ENCODE data around the gene ASB13. TPM values are rescaled to one million over a fixed set of nuclear protein-coding genes. Genes with fewer than 3 reads are reported as not detected.

ASB13 gene
- total and polyA plus RNA-seq, 10 of the 15 experiments (the other 5 are each of a cell fraction or from before 2014, with no cell fraction given), result 0.02 to 0.59 (median 0.10) TPM; not detected in 2

DNA sequence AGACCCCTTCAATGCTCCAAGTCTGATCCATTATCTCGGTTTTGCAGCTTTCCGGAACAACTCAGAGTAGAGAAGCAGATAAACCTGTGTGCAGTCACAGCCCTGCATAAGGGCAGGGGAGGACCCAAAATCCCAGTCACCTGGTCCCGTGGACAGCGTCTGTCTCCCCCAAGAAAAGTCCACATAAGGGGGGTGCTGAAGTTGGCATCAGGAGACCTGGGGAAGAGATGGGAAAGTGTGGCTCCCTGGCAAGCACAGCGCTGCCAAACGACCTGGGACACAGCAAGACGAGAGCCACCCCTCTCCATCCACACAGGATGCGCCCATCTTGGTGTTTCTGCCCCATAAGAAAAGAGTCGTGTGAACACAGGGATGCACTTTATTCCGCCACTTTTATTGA lies 27.9 kb downstream of the ASB13 start:
- no TSS peak for BruUV-seq (replicated peaks)
- Histone ChIP-seq H2AFZ (ENCODE audit: control insufficient read depth, low read depth, low read length) (no peak overlapping the region), H3K27ac (ENCODE audit: control insufficient read depth, insufficient read depth) (no peak overlapping the region), H3K9me3 (replicated peaks; ENCODE audit: control insufficient read depth, insufficient read depth, low read length) (no peaks in the 10 kb centered on the region), H4K20me1 (ENCODE audit: control insufficient read depth, insufficient read depth) (no peaks in the 10 kb centered on the region), H3K79me2 (ENCODE audit: control insufficient read depth, insufficient read depth, low read length) (no peaks in the 10 kb centered on the region), H3K4me2 (ENCODE audit: control insufficient read depth, insufficient read depth) (no peak overlapping the region), H3K27me3 (replicated peaks in 1 of 2; ENCODE audit: control insufficient read depth in 2 of 2, insufficient read depth in 2 of 2, low read length in 1 of 2) (no peaks in the 10 kb centered on the region), H3K9ac (ENCODE audit: control insufficient read depth, insufficient read depth, low read length) (no peak overlapping the region), H3K4me3 (no peak overlapping the region), H3K4me1 (ENCODE audit: control insufficient read depth, insufficient read depth, low read length) (no peaks in the 10 kb centered on the region), H3K36me3 (ENCODE audit: control insufficient read depth in 2 of 2, insufficient read depth in 2 of 2, low read length in 1 of 2) (no peaks in the 10 kb centered on the region)
- RAD21 ChIA-PET (ENCODE audit: unreplicated experiment), result no interaction called here
- FAIRE-seq (no peak), DNase-seq (ENCODE audit: low read depth, low spot score) (no peak), ATAC-seq (no peak)
- POLR2A ChIA-PET, result no interaction called here
- SMC1A ChIA-PET (ENCODE audit: uncharacterized antibody, unreplicated experiment), result no interaction called here
- intact Hi-C loops (cut with micrococcal nuclease; ENCODE audit: unreplicated experiment) (no loop called here), in situ Hi-C loops (cut with MboI) (no loop called here)
- 42% methylated on average over 10 of the region's 10 CpGs for WGBS (ENCODE audit: insufficient coverage, insufficient replicate concordance, low lambda C conversion rate, missing lambda C conversion rate)
- CTCF ChIA-PET, result no interaction called here
- TF ChIP-seq JUND (IDR thresholded peaks at IDR 0.05; ENCODE audit: low read depth, low read length) (no peak), IKZF2 (IDR thresholded peaks at IDR 0.05) (no peak), SMARCA5 (IDR thresholded peaks at IDR 0.05) (no peak), NR2F1 (conservative IDR thresholded peaks at IDR 0.05) (no peak), MYB (IDR thresholded peaks at IDR 0.05; ENCODE audit: borderline replicate concordance, low read depth, low read length) (no peak), ZNF622 (IDR thresholded peaks at IDR 0.05) (no peak), EGR1 (IDR thresholded peaks at IDR 0.05; ENCODE audit: borderline replicate concordance in 1 of 2, low read depth in 2 of 2, low read length in 2 of 2) (no peak), CREB1 (IDR thresholded peaks at IDR 0.05; ENCODE audit: low read depth) (no peak), HCFC1 (IDR thresholded peaks at IDR 0.05; ENCODE audit: low read length) (no peak)
- TF ChIP-seq, protein P1, sequence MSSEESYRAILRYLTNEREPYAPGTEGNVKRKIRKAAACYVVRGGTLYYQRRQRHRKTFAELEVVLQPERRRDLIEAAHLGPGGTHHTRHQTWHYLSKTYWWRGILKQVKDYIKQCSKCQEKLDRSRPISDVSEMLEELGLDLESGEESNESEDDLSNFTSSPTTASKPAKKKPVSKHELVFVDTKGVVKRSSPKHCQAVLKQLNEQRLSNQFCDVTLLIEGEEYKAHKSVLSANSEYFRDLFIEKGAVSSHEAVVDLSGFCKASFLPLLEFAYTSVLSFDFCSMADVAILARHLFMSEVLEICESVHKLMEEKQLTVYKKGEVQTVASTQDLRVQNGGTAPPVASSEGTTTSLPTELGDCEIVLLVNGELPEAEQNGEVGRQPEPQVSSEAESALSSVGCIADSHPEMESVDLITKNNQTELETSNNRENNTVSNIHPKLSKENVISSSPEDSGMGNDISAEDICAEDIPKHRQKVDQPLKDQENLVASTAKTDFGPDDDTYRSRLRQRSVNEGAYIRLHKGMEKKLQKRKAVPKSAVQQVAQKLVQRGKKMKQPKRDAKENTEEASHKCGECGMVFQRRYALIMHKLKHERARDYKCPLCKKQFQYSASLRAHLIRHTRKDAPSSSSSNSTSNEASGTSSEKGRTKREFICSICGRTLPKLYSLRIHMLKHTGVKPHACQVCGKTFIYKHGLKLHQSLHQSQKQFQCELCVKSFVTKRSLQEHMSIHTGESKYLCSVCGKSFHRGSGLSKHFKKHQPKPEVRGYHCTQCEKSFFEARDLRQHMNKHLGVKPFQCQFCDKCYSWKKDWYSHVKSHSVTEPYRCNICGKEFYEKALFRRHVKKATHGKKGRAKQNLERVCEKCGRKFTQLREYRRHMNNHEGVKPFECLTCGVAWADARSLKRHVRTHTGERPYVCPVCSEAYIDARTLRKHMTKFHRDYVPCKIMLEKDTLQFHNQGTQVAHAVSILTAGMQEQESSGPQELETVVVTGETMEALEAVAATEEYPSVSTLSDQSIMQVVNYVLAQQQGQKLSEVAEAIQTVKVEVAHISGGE (CRISPR knock-in tag; IDR thresholded peaks at IDR 0.05), result no peak
- TF ChIP-seq, protein P2, sequence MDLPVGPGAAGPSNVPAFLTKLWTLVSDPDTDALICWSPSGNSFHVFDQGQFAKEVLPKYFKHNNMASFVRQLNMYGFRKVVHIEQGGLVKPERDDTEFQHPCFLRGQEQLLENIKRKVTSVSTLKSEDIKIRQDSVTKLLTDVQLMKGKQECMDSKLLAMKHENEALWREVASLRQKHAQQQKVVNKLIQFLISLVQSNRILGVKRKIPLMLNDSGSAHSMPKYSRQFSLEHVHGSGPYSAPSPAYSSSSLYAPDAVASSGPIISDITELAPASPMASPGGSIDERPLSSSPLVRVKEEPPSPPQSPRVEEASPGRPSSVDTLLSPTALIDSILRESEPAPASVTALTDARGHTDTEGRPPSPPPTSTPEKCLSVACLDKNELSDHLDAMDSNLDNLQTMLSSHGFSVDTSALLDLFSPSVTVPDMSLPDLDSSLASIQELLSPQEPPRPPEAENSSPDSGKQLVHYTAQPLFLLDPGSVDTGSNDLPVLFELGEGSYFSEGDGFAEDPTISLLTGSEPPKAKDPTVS (IDR thresholded peaks at IDR 0.05; ENCODE audit: low read depth, low read length), result no peak
- TF ChIP-seq, protein P3, sequence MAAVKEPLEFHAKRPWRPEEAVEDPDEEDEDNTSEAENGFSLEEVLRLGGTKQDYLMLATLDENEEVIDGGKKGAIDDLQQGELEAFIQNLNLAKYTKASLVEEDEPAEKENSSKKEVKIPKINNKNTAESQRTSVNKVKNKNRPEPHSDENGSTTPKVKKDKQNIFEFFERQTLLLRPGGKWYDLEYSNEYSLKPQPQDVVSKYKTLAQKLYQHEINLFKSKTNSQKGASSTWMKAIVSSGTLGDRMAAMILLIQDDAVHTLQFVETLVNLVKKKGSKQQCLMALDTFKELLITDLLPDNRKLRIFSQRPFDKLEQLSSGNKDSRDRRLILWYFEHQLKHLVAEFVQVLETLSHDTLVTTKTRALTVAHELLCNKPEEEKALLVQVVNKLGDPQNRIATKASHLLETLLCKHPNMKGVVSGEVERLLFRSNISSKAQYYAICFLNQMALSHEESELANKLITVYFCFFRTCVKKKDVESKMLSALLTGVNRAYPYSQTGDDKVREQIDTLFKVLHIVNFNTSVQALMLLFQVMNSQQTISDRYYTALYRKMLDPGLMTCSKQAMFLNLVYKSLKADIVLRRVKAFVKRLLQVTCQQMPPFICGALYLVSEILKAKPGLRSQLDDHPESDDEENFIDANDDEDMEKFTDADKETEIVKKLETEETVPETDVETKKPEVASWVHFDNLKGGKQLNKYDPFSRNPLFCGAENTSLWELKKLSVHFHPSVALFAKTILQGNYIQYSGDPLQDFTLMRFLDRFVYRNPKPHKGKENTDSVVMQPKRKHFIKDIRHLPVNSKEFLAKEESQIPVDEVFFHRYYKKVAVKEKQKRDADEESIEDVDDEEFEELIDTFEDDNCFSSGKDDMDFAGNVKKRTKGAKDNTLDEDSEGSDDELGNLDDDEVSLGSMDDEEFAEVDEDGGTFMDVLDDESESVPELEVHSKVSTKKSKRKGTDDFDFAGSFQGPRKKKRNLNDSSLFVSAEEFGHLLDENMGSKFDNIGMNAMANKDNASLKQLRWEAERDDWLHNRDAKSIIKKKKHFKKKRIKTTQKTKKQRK (IDR thresholded peaks at IDR 0.05; ENCODE audit: low read depth, low read length), result no peak
- TF ChIP-seq, protein P4, sequence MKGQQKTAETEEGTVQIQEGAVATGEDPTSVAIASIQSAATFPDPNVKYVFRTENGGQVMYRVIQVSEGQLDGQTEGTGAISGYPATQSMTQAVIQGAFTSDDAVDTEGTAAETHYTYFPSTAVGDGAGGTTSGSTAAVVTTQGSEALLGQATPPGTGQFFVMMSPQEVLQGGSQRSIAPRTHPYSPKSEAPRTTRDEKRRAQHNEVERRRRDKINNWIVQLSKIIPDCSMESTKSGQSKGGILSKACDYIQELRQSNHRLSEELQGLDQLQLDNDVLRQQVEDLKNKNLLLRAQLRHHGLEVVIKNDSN (IDR thresholded peaks at IDR 0.05; ENCODE audit: borderline replicate concordance, extremely low read length, insufficient read depth, low read depth, low read length), result no peak
